NCI-H2029 (cell line): Measurements from ENCODE around the gene ARHGAP40.
A peak's percentile ranks its signal among the peaks of the same experiment; 100 is the strongest.

Experiments
- DNase-seq: peaks from one replicate; lab custom pipeline; 2025; lab: John Stamatoyannopoulos, UW

Gene ARHGAP40

DNA sequence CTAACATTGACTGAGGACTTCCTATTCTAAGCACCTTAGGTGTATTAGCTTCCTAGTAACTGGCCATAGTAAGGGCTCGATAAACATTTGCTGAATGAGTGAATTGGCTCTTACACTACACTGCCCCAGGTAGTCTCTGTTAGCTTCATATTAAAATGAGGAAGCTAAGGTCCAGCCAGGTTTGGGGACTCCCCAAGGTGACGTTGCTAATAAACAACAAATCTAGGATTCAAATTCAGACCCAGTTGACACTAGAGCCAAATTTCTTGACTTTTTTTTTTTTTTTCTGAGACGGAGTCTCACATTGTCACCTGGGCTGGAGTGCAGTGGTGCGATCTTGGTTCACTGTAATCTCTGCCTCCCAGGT, 16.2 kb downstream of the ARHGAP40 start:
- DNase-seq, result no peak

DNA sequence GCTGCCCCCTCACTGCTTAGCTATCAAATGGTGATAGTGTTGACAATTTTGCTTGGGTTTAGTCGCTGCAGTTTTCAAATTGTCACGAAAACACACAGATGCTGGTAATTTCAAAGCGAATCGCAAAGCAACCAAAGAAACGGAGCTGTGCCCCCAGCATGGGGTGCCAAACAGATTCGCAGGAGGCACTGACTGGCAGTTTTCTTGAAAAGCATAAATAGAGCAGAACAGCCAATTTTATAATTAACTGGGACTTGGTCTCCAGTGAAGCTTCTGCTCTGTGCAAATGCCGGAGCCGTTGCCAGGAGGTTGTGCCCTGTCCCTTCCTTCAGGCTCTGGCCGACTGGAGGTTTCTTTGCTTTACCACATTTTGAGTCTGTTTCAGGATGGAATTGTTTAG, 18.8 kb downstream of the ARHGAP40 start:
- no peak for DNase-seq

DNA sequence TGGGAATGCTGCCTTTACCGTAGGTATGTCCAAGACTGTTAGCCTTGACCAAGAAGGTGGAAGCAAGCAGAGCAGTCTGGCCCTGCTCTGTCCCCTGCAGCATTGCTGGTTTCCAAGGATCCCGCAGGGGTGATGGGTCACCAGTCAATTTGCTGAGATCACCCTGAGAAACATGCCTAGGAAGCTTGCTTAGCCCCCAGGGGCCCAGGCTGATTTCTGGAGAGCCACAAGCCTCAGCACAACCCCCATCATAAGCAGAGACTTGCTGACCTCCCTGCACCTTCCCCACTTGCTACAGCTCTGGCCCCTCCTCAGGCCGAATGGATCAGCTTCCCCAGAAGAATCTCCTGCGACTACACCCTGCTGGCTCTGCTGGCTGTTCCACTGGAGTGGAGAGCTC, 21.5 kb downstream of the ARHGAP40 start:
- DNase-seq, result no peak

DNA sequence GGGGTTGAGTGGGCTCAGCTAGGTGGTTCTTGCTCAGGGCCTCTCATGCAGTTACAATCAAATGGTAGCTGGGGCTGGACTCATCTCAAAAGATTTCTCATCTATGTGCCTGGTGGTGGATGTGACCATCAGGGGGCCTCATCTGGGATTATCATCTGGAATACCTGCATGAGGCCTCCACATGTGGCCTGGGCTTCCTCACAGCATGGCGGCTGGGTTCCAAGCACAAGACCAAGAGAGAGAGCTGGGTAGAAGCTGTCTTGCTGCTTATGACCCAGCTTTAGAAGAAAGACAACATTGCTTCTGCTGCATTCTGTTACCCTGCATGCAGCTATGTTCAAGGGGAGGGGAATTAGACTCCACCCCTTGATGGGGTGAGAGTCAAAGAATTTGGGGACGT, 22.5 kb downstream of the ARHGAP40 start:
- no peak for DNase-seq

DNA sequence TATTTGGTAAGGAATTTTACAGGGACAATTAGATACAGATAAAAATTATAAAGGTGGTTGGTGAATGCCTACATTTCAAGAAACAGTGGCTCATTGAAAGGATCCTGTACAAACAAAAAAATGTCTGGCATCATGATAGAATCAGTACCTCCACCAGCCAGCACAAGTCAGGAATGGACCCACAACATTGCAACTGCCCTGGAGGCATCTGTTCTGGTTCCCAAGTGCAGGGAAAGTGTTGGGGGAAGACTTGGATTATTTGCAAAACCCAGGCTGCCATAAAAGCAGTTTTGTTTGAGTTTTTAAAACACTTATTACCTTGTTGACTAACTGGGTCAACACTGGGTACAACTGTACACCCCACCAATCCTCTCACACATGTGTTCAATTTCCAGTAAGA, 24.3 kb downstream of the ARHGAP40 start:
- DNase-seq, result no peak

DNA sequence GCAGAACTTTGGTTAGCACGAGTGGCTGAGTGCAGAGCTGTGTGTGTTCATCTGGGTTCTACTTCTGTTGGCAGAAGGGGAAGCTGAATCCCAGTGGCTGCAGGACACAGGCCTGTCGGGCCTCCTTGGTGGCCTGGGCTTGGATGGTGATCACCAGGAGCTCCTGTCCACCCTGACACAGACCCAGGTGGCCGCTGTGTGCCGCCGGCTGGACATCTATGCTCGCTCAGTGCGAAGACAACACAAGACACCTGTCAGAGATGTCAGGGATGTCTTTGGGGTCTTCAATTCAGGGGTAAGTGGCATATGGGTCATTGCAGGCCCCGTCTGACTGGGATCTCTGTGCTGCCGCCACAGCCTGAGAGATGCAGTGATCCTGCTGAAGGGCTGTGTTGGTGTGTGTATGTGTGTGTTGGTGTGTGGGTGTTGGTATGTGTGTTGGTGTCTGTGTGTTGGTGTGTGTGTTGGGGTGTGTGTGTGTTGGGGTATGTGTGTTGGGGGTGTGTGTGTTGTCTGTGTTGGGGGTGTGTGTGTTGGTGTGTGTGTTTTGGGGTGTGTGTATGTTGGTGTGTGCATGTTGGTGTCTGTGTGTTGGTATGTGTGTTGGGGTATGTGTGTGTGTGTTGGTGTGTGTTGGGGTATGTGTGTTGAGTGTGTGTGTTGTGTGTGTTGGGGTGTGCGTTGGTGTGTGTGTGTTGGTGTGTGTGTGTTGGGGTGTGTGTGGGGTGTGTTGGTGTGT, 25.5 kb downstream of the ARHGAP40 start:
- DNase-seq, result no peak

DNA sequence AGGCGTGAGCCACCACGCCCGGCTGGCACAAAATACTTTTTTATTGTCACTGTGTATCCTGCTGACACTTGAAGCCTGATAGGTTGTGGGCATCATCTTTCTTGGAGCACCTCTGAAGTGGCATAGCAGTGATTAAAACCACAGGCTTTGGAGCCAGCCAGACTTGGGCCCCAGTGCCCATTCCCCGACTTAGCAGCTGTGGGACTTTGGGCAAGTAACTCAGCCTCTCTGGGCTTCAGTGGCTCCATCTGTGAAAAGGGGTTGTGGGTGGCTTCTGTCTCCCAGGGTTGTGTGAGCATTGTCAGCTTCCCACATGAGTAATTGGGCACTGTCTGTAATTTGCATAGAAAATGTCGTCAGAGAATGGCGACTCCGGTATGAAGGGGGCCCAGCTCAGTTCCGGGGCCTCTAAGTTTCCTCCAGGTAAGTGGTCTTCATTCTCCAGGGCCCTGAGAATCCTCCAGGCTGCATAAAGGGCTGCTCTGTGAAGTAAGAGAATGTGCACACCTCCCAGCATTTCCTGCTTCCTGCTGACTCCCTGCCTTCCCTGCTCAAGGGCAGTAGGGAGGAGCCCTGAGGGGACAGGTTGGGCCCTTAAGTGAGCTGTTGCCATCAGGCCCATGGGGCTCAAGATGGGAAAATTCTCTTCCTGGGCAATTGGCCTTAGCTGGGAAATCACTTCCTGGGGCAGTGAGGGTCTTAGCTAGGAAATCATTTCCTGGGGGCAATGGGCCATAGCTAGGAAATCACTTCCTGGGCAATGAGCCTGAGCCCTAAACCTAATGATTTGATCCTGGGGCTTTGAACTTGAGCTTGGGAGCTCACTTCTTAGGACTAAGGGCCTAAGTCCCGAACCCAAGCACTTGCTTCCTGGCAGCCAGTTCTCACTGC, 27.2 kb downstream of the ARHGAP40 start:
- no peak for DNase-seq

DNA sequence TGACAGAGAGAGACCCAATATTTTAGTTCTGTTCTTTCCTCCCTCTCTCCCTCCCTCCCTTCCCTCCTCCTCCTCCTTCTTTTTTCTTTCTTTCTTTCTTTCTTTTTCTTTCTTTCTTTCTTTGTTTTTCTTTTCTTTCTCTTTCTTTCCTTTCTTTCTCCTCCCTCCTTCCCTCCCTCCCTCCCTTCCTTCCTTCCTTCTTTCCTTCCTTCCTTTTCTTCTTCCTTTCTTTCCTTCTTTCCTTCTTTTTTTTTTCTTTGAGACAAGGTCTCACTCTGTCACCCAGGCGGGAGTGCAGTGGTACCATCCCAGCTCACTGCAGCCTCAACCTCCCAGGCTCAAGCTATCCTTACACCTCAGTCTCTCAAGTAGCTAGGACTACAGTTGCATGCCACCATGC, 28.4 kb downstream of the ARHGAP40 start:
- no peak for DNase-seq

DNA sequence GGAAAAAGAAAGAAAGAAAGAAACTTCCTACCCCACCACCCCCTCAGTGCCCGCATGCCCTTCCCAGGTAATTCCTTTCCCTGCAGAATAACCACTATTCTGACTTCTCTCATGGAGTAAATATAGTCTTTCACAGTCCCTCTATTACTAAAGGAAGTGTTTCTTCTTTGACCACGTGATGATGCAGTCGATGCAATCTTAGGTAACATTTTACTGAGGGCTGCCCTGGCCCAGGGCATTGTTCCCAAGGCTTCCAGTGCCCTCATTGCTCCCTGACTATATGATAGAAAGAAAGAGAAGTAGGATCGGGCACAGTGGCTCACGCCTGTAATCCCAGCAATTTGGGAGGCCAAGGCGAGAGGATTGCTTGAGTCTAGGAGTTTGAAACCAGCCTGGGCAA, 29.1 kb downstream of the ARHGAP40 start:
- no peak for DNase-seq

DNA sequence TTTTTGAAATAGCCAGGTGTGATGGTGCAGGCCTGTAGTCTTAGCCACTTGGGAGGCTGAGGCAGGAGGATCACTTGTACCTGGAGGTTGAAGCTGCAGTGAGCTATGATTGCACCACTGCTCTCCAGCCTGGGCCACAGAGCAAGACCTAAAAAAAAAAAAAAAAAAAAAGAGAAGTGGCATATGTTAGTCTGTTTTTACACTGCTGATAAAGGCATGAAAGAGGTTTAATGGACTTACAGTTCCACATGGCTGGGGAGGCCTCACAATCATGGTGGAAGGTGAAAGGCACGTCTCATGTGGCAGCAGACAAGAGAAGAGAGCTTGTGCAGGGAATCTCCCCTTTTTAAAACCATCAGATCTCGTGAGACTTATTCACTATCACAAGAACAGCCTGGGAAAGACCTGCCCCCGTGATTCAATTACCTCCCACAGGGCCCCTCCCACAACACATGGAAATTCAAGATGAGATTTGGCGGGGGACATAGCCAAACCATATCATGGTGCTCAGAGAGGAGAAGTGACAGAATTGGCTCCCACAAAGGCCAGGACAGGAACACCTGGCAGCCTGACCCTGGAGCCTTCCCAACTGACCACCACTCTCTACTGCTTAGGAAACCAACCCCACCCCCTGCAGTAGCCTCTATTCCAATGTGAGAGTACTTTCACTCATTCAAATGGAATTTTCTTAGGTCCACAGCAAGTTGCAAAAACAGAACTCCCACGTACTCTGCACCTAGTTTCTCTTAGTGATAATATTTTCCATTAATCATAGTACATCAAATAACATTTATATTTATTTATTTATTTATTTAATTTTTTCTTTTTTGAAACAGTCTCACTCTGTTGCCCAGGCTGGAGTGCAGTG, 29.8 kb downstream of the ARHGAP40 start:
- DNase-seq, result no peak

DNA sequence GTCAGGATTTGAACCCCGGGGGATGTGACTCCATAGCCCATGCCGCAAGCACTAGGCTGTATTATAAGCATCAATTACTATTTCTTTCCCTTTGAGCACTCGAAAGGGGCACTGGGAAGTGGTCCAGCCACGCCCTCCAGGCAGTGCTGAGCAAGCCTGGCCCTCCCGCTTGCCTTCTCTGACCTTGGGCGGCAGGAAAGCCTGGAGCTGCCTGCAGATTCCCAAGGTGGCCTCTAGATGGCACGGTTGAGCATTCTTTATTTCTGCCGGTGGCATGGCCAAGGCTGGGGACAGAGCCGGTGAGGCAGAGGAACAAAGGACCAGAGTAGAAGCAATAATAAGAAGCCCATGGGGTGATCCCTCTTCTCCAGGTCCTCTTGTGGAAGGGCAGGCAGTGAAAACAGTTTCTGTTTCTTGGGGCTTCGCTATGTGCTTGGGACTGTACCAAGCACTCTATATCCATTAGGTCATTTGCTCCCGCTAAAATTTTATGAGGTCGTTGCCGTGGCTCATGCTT, 32.0 kb downstream of the ARHGAP40 start:
- peak; percentile 46 for DNase-seq

DNA sequence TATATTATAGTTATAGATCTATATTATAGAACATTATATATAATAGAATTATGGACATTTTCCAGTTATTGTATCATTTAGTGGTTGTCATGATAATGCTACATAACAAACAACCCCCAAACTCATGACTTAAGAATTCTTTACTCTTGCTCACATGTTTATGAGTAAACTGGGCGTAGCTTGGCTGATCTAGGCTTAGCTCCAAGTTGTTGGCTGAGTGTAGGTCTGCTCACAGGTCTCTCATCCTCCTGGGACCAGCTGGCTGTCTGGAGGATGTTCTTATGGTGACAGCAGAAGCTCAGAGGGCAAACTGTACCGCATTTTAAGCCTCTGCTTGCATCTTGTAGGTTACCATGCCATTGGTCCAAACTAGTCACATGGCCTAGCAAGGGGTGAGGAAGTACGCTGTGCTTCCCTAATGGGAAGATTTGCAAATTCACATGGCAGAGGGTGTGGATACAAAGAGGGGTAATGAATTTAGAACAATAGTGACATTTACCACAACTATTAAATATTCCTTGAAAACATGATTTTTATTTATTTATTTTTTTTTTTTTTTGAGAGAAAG, 34.2 kb downstream of the ARHGAP40 start:
- DNase-seq, result no peak

DNA sequence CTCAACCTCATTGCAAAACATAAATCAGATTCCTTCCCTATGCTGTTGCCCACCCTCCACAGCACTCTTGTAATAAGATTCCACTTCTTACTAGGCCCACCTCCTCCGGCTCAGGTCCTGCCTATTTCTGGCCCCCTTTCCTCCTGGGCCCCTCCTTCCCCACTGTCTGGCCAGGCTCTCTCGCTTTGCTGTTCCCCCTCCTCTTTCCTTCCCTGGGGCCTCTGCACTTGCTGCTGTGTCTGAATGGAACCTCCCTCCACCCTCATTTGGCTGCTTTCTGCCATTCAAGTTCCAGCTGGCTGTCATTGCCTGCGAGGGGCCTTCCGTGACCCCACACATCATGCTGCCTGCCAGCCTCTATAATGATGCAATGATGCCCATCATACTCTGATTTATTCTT, 38.9 kb downstream of the ARHGAP40 start:
- no peak for DNase-seq

DNA sequence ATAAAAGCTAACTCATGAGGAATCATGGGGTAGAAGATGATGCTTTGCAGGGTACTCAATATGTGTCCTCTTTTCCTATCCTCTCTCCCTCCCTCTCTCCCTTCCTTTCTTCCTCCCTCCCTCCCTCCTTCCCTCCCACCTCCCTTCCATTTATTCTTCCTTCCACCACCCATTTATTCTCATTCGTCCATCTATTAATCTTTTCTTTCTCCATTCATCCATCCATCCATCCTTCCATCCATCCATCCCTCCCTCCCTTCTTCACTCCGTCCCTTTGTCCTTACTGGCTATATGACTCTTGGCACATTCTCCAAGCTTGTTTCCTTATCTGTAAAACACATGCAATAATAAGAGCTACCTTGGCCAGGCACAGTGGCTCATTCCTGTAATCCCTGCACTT, 40.9 kb downstream of the ARHGAP40 start:
- no peak for DNase-seq

DNA sequence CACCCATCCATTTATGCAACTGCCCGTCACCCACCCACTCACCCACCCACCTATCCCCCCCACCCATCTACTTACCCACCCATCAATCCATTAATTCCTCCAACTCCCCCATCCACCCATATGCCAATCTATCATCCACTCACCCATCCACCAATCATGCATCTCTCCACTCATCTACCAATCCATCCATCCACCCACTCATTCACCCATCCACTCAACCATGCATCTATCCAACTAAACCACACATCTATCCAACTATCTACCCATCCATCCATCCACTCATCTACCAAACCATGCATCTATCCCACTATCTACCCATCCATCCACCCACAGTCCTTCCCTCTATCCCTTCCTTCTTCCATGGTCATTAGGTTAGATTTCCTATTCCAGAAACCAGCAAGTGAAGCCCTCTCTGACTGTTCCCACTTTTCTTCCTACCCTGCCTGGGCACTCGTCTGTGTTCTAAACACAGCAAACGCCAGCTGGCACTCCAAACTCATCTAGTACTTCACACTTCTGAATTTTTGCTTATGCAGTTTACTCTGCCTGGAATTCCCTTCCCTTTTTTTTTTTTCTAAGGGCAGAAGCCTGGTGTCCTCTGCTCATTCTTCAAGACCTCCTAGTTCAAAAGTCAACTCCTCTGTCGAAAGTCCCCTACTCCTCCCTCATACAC, 43.1 kb downstream of the ARHGAP40 start:
- no peak for DNase-seq

DNA sequence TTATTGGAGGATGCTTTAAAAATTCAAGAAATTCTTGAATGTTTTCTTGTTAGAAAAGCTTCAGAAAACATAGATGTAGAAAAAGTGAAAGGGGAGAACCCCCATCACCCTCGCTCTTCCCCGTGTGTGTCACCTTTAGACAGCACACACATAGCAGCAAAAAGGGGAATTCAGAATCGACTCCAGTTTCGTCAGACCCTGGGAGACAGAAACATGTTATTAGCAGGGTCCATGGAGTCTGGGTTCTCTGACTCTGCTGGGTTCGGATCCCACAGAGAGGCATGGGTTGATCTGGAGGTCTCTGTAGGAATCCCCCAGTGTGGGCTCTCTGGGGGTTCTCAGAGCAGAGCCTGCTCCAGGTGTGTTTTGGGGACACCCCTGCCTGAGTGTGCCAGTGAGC, 43.7 kb downstream of the ARHGAP40 start:
- DNase-seq, result no peak

DNA sequence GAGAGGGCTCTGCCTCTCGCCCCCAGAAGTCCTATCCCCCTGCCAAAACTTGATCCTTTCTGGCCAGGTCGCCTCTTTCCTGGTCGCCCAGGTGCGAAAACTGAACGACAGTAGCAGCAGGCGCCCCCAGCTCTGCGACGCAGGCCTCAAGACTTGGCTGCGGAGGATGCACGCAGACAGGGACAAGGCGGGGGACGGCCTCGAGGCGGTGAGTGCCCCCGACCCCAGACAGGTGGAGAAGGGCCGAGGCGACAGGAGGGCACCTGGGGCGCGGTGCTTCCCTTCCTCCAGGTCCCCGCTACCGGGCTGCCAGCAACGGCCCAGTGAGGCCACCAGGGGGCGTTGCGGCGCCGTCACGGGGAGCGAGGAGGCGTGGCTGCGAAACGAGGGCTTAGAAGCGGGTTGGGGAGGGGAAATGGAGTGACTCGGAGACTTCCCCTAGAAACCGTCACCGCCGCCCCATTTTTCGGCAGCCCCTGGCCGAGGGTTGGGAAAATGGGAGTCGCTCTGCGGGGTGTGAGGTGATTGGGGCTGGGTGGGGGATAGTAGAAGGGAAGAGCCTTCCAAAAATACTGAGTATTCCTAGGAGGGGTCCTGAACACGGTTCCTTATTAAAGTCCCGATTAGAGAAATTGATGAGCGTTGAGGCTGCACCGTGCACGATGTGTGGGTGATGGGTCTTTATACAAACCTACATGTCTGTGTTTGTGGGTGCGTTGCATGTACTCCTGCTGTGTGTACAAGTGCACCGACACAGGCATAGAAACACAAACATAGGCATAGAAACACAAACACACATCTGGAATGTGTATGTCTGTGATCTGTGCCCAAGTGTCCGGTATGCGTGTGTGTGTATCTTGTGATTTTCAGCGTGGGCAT, 44.6 kb downstream of the ARHGAP40 start:
- peak; percentile 55 for DNase-seq

DNA sequence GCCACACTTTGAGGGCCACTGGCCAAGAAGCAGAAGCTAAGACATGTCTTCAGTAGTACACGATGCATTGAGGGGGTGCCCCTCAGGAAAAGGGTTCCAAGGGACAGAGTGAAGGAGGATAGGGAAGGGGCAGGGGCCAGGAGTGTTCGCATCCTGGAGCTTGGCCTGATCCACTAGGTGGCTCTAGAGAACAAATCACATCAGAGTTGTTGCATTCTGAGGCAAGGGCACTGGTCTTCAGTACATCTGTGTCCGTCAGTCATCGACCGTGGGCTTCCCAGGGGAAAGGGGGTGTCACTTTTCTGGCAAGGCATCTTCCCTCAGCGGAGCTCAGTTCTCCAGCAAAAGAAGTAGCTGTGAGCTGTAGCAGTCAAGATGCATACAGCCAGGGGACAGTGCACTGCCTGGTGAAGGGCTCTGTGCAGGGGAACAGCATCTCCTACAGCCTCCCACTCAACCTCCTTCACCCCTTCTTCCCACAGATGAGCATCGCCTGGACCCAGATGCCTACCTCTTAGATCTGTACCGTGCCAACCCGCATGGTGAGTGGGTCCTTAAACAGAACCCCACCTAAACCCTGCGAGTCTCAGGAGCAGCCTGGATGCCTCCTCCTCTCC, 47.8 kb downstream of the ARHGAP40 start:
- no peak for DNase-seq

DNA sequence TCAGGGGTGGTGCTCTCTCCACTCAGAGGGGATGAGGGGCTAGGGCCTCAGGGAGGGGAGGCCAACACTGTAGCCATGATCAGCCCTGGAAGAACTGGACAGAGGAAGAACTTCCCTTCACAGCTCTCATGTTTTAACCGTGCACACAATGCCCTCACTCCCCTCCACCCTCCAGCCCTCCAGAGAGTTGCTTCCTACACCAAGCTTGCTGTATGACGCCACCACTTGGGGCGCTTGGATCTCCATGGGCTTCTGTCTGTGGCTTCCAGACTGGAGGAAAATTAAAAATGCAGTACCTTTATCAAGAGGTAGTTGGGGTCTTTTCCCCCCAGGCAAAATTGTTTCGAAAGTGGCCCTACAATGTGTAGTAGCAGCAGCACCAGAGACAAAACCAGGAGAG, 48.4 kb downstream of the ARHGAP40 start:
- no peak for DNase-seq

DNA sequence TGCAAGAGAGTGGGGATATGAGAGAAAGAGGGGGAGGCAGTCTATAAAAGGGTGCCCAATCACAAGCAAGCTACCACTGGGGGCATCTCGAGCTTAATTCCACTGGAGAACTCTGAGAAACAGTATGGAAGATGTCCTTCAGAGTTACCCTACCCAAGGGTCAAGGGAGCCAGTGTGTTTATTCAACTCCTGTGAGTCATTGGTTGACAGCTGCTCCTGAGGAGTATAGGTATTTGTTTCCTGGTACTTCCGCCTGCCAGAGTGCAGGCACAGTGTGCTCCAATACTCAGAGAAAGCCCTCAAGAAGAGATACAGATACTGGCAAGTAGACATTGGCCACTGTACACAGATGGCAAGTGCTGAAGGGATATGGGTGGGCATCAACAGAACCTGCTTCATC, 49.5 kb downstream of the ARHGAP40 start:
- no peak for DNase-seq
